Heart left ventricle (tissue), 16 donors: ENCODE results near the gene PKNOX2. TPM values are rescaled to one million over a fixed set of nuclear protein-coding genes. Genes with fewer than 3 reads are reported as not detected.

Source experiments
- ATAC-seq, 4 donors: fragments of 200-7000 bp; cut with Tn5 transposase; one replicate each; pipeline ENCODE4 v1.9.1; 2020 to 2022; ENCODE audit warnings: moderate library complexity in 4 of 4, mild to moderate bottlenecking in 3 of 4, moderate number of reproducible peaks in 1 of 4
- DNase-seq, 5 donors: peaks; one replicate each; pipeline ENCODE4 v3.0.0-alpha.2; 2020
- H3K27ac ChIP-seq, 12 donors: fragments of 200-600 bp; sonication (generic) in 4 of 12; one replicate each; pipeline versions ENCODE4 v1.5.0 to v1.8.0; 2016 to 2022; ENCODE audit warnings: mild to moderate bottlenecking in 2 of 12
- H3K27me3 ChIP-seq, 9 donors: fragments of 200-600 bp; sonication (generic) in 2 of 9; one replicate each; pipeline versions ENCODE4 v1.5.1 to v1.8.0; 2016 to 2022; ENCODE audit warnings: mild to moderate bottlenecking in 3 of 9
- H3K36me3 ChIP-seq, 9 donors: fragments of 200-600 bp; sonication (generic) in 2 of 9; one replicate each; pipeline versions ENCODE4 v1.5.0 to v1.8.0; 2018 to 2022; ENCODE audit warnings: mild to moderate bottlenecking in 2 of 9
- H3K4me1 ChIP-seq, 12 donors: fragments of 200-600 bp; sonication (generic) in 4 of 12; one replicate each; pipeline versions ENCODE4 v1.5.0 to v1.8.0; 2016 to 2022; ENCODE audit warnings: mild to moderate bottlenecking in 3 of 12
- H3K4me3 ChIP-seq, 12 donors: fragments of 200-600 bp; sonication (generic) in 4 of 12; one replicate each; pipeline versions ENCODE4 v1.5.0 to v1.8.0; 2017 to 2022; ENCODE audit warnings: mild to moderate bottlenecking in 9 of 12, moderate library complexity in 4 of 12
- H3K9me3 ChIP-seq, 12 donors: fragments of 200-600 bp; sonication (generic) in 4 of 12; one replicate each; pipeline versions ENCODE4 v1.5.0 to v1.8.0; 2016 to 2022; ENCODE audit warnings: mild to moderate bottlenecking in 1 of 12
- CTCF ChIP-seq, 12 donors: fragments of 200-600 bp; sonication (generic) in 4 of 12; IDR thresholded peaks; one replicate each; pipeline versions ENCODE4 v1.5.0 to v1.8.0; 2018 to 2022; ENCODE audit warnings: antibody characterized with exemption in 12 of 12, mild to moderate bottlenecking in 5 of 12
- POLR2A ChIP-seq, 2 donors: fragments of 450-650 bp; IDR thresholded peaks; one replicate each; pipeline ENCODE4 v1.6.1; 2017; ENCODE audit warnings: antibody characterized with exemption in 2 of 2, mild to moderate bottlenecking in 2 of 2, moderate library complexity in 2 of 2
- WGBS, 4 donors: extraction: QIAGEN DNeasy Blood & Tissue Kit in 2 of 4; methylation state at CpG; one replicate each; pipeline versions ENCODE4 v1.1.5 to v1.1.7; 2013 to 2018; 5-methylcytosine and 5-hydroxymethylcytosine counted together
- intact Hi-C, 10 donors: fragments of 100-400 bp; cut with DNase I; formaldehyde crosslinking; loops; one replicate each; pipeline versions ENCODE4 v1.11.1 to v1.14.2; 2022
- polyA plus RNA-seq, 2 donors: library from polyadenylated mRNA; stranded (reverse); fragments of 200-250 nt; gene quantifications; one replicate each; pipeline ENCODE4 v1.2.3, GENCODE V29; 2013
- total RNA-seq, 9 donors: library from RNA; depleted of rRNA in 2 of 9; stranded (reverse); fragments of >200 nt in 2 of 9; fragmentation: NEBNext Ultra II Directional in 3 of 9; extraction: Animal tissue kit (Norgen Biotek cat#: 25700) in 3 of 9; gene quantifications; one replicate each; pipeline versions ENCODE4 v1.1.0 to v1.2.4, GENCODE V29; 2016 to 2023
- donor health status: ischemic (EF 13 %, LVEDD 7.1; RV severe dilation, severe dysfunction).
- donor health status: healthy with polysubstance abuse.
- donor health status: DM: no; HTN: yes; CAD: no.
- donor health status: DM: no; HTN: no; CAD: no.
- donor health status: ischemic (EF 25% LVEDD 6.9; RV normal size, moderate dysfunction).
- donor health status: ischemic (EF 25% LVEDD 5.7; RV mildly dilated, moderate dysfunction).
- donor health status: healthy.
- donor health status: DM: yes; HTN: yes; CAD: no.
- donor health status: ischemic (EF 35%, LVEDD 5.7; RV mildly dilated, moderate dysfunction).
- donor health status: nonischemic (EF 11% LVEDD 7.7; RV severe dilation, severe dysfunction).
- donor health status: DM: yes; HTN: yes; CAD: no.
- donor health status: PGD.
- donor health status: ischemic (EF 29% LVEDD 5.4; RV normal size, mild dysfunction).
- donor health status: nonischemic (EF 23%, LVEDD 6.1; RV moderate dilation, normal function).

PKNOX2 gene
- total and polyA plus RNA-seq, 11 donors: 3.1 to 9.4 (median 4.5) TPM

GRCh38 chr11:125416981-125417935 is 252.7 kb downstream of the PKNOX2 start:
- peaks cover 0 to 8% (median 0%) of the 10 kb centered on the region in 9 donors for H3K36me3 ChIP-seq
- H3K9me3 ChIP-seq: no peaks in the 10 kb centered on the region
- ATAC-seq: peak in 2 of 4 donors; percentile 22 to 46
- H3K27me3 ChIP-seq: no peaks in the 10 kb centered on the region
- peaks cover 0 to 18% (median 4%) of the 10 kb centered on the region in 12 donors for H3K4me1 ChIP-seq
- H3K27ac ChIP-seq: peak overlapping the region in 5 of 12 donors; percentile 18 to 55 (median 43)
- DNase-seq: no peak
- WGBS, 4 donors: 66 to 70% (median 67%) methylated on average over 18 to 20 of the region's 20 CpGs
- intact Hi-C loops: no loop called here
- H3K4me3 ChIP-seq: no peak overlapping the region
- TF ChIP-seq POLR2A (IDR thresholded peaks at IDR 0.05) (no peak), CTCF (IDR thresholded peaks at IDR 0.05) (no peak)

GRCh38 chr11:125418396-125418795 is 253.8 kb downstream of the PKNOX2 start:
- Histone ChIP-seq H3K4me3 (no peak overlapping the region), H3K27ac (peak overlapping the region in 2 of 12 donors; percentile 1 to 13), H3K4me1 (peaks cover 0 to 18% (median 4%) of the 10 kb centered on the region in 12 donors), H3K9me3 (no peaks in the 10 kb centered on the region), H3K27me3 (no peaks in the 10 kb centered on the region), H3K36me3 (no peaks in the 10 kb centered on the region)
- TF ChIP-seq CTCF (IDR thresholded peaks at IDR 0.05) (no peak), POLR2A (IDR thresholded peaks at IDR 0.05) (no peak)
- DNase-seq (no peak), ATAC-seq (peak in 3 of 4 donors; percentile 30 to 78 (median 62))
- 48 to 65% (median 58%) methylated on average over 8 to 9 of the region's 9 CpGs for WGBS, 4 donors
- intact Hi-C loops: no loop called here

GRCh38 chr11:125422681-125423080 is 258.1 kb downstream of the PKNOX2 start:
- intact Hi-C loops: loop anchor here in 2 of 10 donors (10.0 kb wide), 2 partner anchors 462 to 468 kb away; partner anchors contain the start of genes CCDC15 (in 1 of the 2) and HYLS1 (in 1 of the 2)

More at GRCh38 chr11:125422681-125423080, 258.1 kb downstream of the PKNOX2 start:
- DNase-seq (no peak), ATAC-seq (no peak)
- no peak for TF ChIP-seq CTCF (IDR thresholded peaks at IDR 0.05)
- no peak for TF ChIP-seq POLR2A (IDR thresholded peaks at IDR 0.05)
- Histone ChIP-seq H3K36me3 (no peaks in the 10 kb centered on the region), H3K4me1 (peaks cover 0 to 23% (median 12%) of the 10 kb centered on the region in 12 donors), H3K9me3 (no peaks in the 10 kb centered on the region), H3K27me3 (no peaks in the 10 kb centered on the region), H3K4me3 (no peak overlapping the region), H3K27ac (no peak overlapping the region)
- 81 to 90% (median 88%) methylated on average over 4 of the region's 4 CpGs for WGBS, 4 donors
